GM12801 (cell line): ENCODE measurements around the gene INPP1.

Source experiments
- CTCF ChIP-seq: IDR thresholded peaks from one replicate; pipeline ENCODE4 v1.5.1; 2011; ENCODE audit warnings: control low read depth; ENCODE audit not compliant: insufficient read length; ENCODE audit errors: extremely low read depth

Gene INPP1, protein sequence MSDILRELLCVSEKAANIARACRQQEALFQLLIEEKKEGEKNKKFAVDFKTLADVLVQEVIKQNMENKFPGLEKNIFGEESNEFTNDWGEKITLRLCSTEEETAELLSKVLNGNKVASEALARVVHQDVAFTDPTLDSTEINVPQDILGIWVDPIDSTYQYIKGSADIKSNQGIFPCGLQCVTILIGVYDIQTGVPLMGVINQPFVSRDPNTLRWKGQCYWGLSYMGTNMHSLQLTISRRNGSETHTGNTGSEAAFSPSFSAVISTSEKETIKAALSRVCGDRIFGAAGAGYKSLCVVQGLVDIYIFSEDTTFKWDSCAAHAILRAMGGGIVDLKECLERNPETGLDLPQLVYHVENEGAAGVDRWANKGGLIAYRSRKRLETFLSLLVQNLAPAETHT

DNA sequence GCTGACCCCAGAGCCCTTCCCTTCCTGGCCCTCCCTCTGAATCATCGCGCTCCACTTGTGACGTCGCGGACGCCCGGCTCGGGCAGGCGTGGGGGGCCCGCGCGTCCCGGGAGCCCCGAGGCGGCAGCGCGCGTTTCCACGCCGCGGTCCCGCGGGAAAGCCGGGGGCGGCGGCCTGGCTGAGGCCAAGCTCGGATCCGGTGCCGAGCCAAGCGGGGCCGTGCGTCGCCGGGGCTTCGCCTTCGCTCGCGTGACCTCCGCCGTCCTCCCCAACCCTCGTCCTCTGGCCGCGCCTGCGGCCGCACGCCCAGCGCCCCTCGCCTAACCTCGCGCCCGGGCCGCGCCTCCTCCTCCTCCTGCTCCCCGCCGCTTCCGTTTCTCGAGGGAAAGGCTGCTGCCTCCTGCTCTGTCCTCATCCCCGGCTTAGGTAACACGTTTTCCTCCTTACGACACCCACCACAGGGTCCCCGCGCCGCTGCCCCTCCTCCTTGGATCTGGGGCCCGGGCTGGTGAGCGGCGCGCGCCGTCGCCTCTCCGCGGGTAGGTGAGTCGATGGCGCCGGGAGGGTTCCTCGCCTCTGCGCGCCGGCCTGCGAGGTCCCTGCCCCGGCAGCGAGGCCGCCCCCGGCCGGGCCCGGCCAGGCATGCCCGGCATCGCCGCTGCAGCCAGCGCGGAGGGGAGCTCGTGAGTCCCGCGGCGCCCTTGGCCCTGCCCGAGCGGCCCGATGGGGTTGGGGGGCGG, at the start of gene INPP1:
Gene INPP1 (plus strand): TSS at position 54 of the 740 bp plus-strand sequence. CDS start 16,514 bp downstream, outside the sequence.
- TF ChIP-seq CTCF = no peak

- TF ChIP-seq CTCF = no peak
Observed at GRCh38 chr2:190301032-190301431, 42.4 kb upstream of the INPP1 start.

DNA sequence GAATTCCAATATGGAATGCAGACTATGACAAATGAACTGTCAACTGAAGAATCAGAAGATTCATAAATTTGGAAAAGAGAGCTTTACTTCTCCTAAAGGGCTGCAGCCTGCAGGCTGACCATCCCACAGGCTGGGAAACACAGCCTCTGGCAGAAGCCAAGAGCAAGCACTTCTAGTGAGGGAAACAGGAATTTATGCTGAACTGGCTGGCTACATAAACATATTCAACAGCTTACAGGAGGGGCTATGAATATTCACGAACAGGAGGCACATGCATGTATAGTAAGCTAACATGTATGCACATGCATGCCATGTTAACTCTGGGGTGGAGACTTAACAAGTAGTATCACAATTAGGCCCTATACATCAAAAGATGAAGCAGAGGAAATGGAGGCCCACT, 41.3 kb upstream of the INPP1 start:
- TF ChIP-seq CTCF = no peak

DNA sequence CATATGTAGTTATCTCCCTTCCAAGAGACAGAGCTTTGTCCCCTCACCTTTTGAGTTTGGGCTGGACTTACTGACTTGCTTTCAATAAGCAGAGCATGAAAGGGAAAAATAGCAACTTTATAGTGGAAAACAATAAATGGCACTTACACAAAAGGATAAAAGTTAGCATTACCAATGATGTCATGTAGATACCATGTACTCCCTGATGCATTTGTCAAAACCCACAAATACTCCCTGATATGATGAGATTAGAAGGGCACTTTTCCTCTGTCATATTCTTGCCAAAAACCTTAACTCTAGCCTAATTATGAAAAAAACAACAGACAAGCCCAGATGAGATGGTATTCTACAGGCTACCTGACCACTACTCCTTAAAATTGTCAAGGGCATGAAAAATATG, 39.7 kb upstream of the INPP1 start:
- no peak for TF ChIP-seq CTCF

DNA sequence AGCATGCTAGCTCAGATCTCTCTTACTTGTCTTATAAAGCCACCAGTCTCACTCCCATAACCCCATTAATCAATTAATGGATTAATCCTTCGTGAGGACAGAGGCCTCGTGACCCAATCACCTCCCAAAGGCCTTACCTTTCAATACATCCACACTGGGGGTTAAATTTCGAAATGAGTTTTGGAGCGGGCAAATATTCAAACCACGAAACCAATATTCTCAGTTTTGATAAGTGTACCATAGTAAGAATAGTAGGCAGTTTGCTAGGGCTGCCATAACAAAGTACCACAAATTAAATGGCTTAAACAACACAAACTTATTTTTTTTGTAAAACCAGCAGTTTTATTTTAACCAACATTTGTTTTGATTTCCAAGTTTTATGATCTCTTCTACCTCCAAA, 39.0 kb upstream of the INPP1 start:
- TF ChIP-seq CTCF = no peak

GRCh38 chr2:190308031-190308430, 35.4 kb upstream of the INPP1 start:
- TF ChIP-seq CTCF = no peak

DNA sequence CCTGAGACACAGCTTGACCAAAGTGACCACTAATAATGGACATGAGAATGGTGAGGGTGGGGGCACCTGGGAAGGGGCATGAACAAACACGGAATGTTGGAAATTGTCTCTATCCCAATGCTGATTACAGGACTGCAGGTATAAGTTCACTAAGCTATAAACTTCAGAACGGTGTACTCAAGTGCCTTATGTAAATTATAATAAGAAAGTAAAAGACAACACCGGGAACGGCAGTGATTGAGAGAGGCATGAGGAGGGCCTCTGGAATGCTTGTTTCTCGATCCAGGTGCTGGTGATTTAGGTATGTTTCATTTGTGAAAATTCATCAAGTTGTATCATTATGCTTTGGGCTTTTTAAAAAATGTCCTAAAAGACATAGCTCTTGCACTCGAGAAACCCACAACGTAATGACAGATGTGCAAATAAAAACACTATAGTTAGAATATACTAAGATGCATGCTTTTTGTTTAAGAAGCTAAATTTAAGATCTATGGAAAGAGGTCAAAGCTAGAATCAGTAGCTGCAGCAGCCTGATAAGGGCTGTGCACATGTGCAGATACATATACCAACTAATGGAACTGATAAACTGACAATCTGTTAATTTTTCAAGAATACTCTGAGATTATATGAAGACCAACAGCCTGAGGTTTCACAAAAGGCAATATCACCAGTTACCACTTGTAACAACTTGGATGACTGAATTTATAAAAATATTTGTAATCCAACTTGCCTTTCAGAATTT, 31.3 kb upstream of the INPP1 start:
- TF ChIP-seq CTCF = no peak
